AG09309 (cell line): ENCODE measurements around the gene HEPN1.
A peak's percentile ranks its signal among the peaks of the same experiment; 100 is the strongest.

ENCODE experiments used
- DNase-seq: peaks from one replicate; pipeline ENCODE4 v3.0.0-alpha.2; 2010; ENCODE audit warnings: low read depth
- H3K4me3 ChIP-seq: 2 replicates; pipeline ENCODE4 v1.5.1; 2011; ENCODE audit warnings: mild to moderate bottlenecking, low read depth, low read length, moderate library complexity; ENCODE audit not compliant: control insufficient read depth
- CTCF ChIP-seq: IDR thresholded peaks from 2 replicates; pipeline ENCODE4 v1.5.1; 2011; ENCODE audit warnings: mild to moderate bottlenecking, low read depth, low read length, inconsistent platforms; ENCODE audit not compliant: insufficient read depth, control insufficient read depth; ENCODE audit errors: missing control alignments

Gene HEPN1

GRCh38 chr11:124941703-124942102 lies 22.7 kb downstream of the HEPN1 start:
- H3K4me3 ChIP-seq, result no peak overlapping the region
- no peak for DNase-seq

GRCh38 chr11:124942466-124943253 lies 23.6 kb downstream of the HEPN1 start:
- H3K4me3 ChIP-seq, result no peak overlapping the region
- TF ChIP-seq CTCF, result no peak
- DNase-seq, result no peak

More at GRCh38 chr11:124941703-124942102, 22.7 kb downstream of the HEPN1 start:
- no peak for TF ChIP-seq CTCF

- no peak for DNase-seq
- H3K4me3 ChIP-seq, result no peak overlapping the region
- TF ChIP-seq CTCF, result peak; percentile 19
These were observed 24.2 kb downstream of the HEPN1 start for GRCh38 chr11:124943254-124943616.

GRCh38 chr11:124943741-124944140 lies 24.7 kb downstream of the HEPN1 start:
- no peak overlapping the region for H3K4me3 ChIP-seq
- no peak for TF ChIP-seq CTCF
- no peak for DNase-seq

GRCh38 chr11:124944565-124944964 lies 25.5 kb downstream of the HEPN1 start:
- no peak for DNase-seq
- H3K4me3 ChIP-seq, result no peak overlapping the region
- no peak for TF ChIP-seq CTCF

- no peak overlapping the region for H3K4me3 ChIP-seq
- no peak for TF ChIP-seq CTCF
- DNase-seq, result no peak
These were observed 26.8 kb downstream of the HEPN1 start for GRCh38 chr11:124945826-124946225.

GRCh38 chr11:124946735-124947141 lies 27.7 kb downstream of the HEPN1 start:
- no peak for TF ChIP-seq CTCF
- H3K4me3 ChIP-seq, result no peak overlapping the region
- DNase-seq, result no peak
